HepG2 (cell line): ENCODE measurements around the gene H1-8. TPM values are rescaled to one million over a fixed set of nuclear protein-coding genes. Genes with fewer than 3 reads are reported as not detected.

Experiments used
- CTCF ChIP-seq: sonication (generic); formaldehyde crosslinking; IDR thresholded peaks from 2 replicates; pipeline ENCODE4 v1.5.0; 2020; ENCODE audit warnings: mild to moderate bottlenecking, missing genetic modification reagents, moderate library complexity
- HMGA1 ChIP-seq: sonication (generic); formaldehyde crosslinking; conservative IDR thresholded peaks from 2 replicates; pipeline ENCODE4 v1.4.0; 2020; ENCODE audit warnings: missing genetic modification reagents
- NFAT5 ChIP-seq: sonication (generic); formaldehyde crosslinking; IDR thresholded peaks from 2 replicates; pipeline ENCODE4 v1.4.0; 2020; ENCODE audit warnings: missing genetic modification reagents
- SAP130 ChIP-seq: IDR thresholded peaks from 2 replicates; pipeline ENCODE4 v1.6.1; 2016; ENCODE audit warnings: low read depth
- THYN1 ChIP-seq: sonication (generic); formaldehyde crosslinking; IDR thresholded peaks from 2 replicates; pipeline ENCODE4 v1.8.1; 2023; ENCODE audit warnings: low read depth, mild to moderate bottlenecking, moderate library complexity, missing genetic modification reagents, borderline replicate concordance
- YY1 ChIP-seq: IDR thresholded peaks from 2 replicates; pipeline ENCODE4 v1.6.1; 2011; ENCODE audit warnings: low read length, low read depth, moderate library complexity, mild to moderate bottlenecking; ENCODE audit not compliant: insufficient read depth, insufficient replicate concordance
- ZBTB8A ChIP-seq: sonication (generic); formaldehyde crosslinking; IDR thresholded peaks from 2 replicates; pipeline ENCODE4 v1.4.0; 2020; ENCODE audit warnings: mild to moderate bottlenecking, low read depth, missing genetic modification reagents, borderline replicate concordance
- ZNF180 ChIP-seq: sonication (generic); formaldehyde crosslinking; IDR thresholded peaks from 2 replicates; pipeline ENCODE4 v1.4.0; 2020; ENCODE audit warnings: low read depth, missing genetic modification reagents, borderline replicate concordance
- ZNF263 ChIP-seq: sonication (generic); formaldehyde crosslinking; IDR thresholded peaks from 2 replicates; pipeline ENCODE4 v1.4.0; 2020; ENCODE audit warnings: missing genetic modification reagents
- ZNF264 ChIP-seq: sonication (generic); formaldehyde crosslinking; IDR thresholded peaks from 2 replicates; pipeline ENCODE4 v1.4.0; 2020; ENCODE audit warnings: missing genetic modification reagents
- ZNF343 ChIP-seq: sonication (generic); formaldehyde crosslinking; IDR thresholded peaks from 2 replicates; pipeline ENCODE4 v1.4.0; 2020; ENCODE audit warnings: mild to moderate bottlenecking, missing genetic modification reagents
- ZNF644 ChIP-seq: IDR thresholded peaks from 2 replicates; pipeline ENCODE4 v1.6.1; 2016; ENCODE audit warnings: low read depth
- ZNF703 ChIP-seq: sonication (generic); formaldehyde crosslinking; IDR thresholded peaks from 2 replicates; pipeline ENCODE4 v1.5.1; 2020; ENCODE audit warnings: missing genetic modification reagents, mild to moderate bottlenecking, moderate library complexity, borderline replicate concordance
- ZNF746 ChIP-seq: sonication (generic); formaldehyde crosslinking; IDR thresholded peaks from 2 replicates; pipeline ENCODE4 v1.8.0; 2022; ENCODE audit warnings: mild to moderate bottlenecking, missing genetic modification reagents
- ZUFSP ChIP-seq: sonication (generic); formaldehyde crosslinking; IDR thresholded peaks from 2 replicates; pipeline ENCODE4 v1.9.0; 2021; ENCODE audit warnings: missing genetic modification reagents, mild to moderate bottlenecking, borderline replicate concordance
- polyA plus RNA-seq, 8 experiments: library from polyadenylated mRNA; depleted of rRNA in 3 of 8; stranded (reverse) in 7 of 8; unstranded in 1 of 8; fragments of >200 nt; fragmentation: Illumina TruSeq in 4 of 8; extraction: Trizol in 4 of 8; gene quantifications; 2 replicates each; pipeline versions ENCODE4 v1.2.1 to v1.2.3, GENCODE V29; 2011 to 2016; ENCODE audit warnings: low read depth in 4 of 8, missing spikeins in 1 of 8, mixed read lengths in 1 of 8; ENCODE audit not compliant: insufficient read depth in 1 of 8
- total RNA-seq, 5 experiments: library from RNA; depleted of rRNA; stranded (reverse); fragments of >200 nt; fragmentation: Illumina TruSeq; extraction: Trizol; gene quantifications; 2 replicates each; pipeline ENCODE4 v1.2.3, GENCODE V29; 2016; ENCODE audit warnings: low read depth in 1 of 5
- TF ChIP-seq, protein P1 (sequence below): sonication (generic); formaldehyde crosslinking; IDR thresholded peaks from 2 replicates; pipeline ENCODE4 v1.5.0; 2020; ENCODE audit warnings: missing genetic modification reagents
- TF ChIP-seq, protein P2 (sequence below): IDR thresholded peaks from 2 replicates; pipeline ENCODE4 v1.6.1; 2012; ENCODE audit warnings: inconsistent platforms

Gene H1-8
- total and polyA plus RNA-seq, 2 of the 13 experiments (the other 11 are each of a cell fraction or from before 2014, with no cell fraction given) = 0.08 TPM; not detected in 1

GRCh38 chr3:129596194-129597086 is 53.5 kb downstream of the H1-8 start (continued):
- TF ChIP-seq, protein P1, sequence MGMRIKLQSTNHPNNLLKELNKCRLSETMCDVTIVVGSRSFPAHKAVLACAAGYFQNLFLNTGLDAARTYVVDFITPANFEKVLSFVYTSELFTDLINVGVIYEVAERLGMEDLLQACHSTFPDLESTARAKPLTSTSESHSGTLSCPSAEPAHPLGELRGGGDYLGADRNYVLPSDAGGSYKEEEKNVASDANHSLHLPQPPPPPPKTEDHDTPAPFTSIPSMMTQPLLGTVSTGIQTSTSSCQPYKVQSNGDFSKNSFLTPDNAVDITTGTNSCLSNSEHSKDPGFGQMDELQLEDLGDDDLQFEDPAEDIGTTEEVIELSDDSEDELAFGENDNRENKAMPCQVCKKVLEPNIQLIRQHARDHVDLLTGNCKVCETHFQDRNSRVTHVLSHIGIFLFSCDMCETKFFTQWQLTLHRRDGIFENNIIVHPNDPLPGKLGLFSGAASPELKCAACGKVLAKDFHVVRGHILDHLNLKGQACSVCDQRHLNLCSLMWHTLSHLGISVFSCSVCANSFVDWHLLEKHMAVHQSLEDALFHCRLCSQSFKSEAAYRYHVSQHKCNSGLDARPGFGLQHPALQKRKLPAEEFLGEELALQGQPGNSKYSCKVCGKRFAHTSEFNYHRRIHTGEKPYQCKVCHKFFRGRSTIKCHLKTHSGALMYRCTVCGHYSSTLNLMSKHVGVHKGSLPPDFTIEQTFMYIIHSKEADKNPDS (CRISPR knock-in tag) = no peak
- no peak for TF ChIP-seq ZUFSP (CRISPR knock-in tag)
- peak; percentile 76 for TF ChIP-seq ZNF746
- no peak for TF ChIP-seq HMGA1
- TF ChIP-seq ZNF644 (CRISPR knock-in tag) = peak; percentile 60; the same call in 1 of the 2 replicates
- TF ChIP-seq NFAT5 (CRISPR knock-in tag) = no peak
- TF ChIP-seq, protein P2, sequence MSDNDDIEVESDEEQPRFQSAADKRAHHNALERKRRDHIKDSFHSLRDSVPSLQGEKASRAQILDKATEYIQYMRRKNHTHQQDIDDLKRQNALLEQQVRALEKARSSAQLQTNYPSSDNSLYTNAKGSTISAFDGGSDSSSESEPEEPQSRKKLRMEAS = peak; percentile 61
- TF ChIP-seq ZNF703 = no peak
- peak; percentile 56; the same call in 1 of the 2 replicates for TF ChIP-seq ZNF343 (CRISPR knock-in tag)
- no peak for TF ChIP-seq THYN1 (CRISPR knock-in tag)
- peak; percentile 89 for TF ChIP-seq SAP130
- TF ChIP-seq ZBTB8A (CRISPR knock-in tag) = no peak; the same call in 1 of the 2 replicates
- TF ChIP-seq ZNF264 = no peak
- TF ChIP-seq YY1 = peak; percentile 80
- TF ChIP-seq ZNF180 (CRISPR knock-in tag) = no peak
- TF ChIP-seq CTCF (CRISPR knock-in tag) = 0 out of 2 replicates have a peak, but pooled peaks have one; percentile 5
- TF ChIP-seq ZNF263 = peak; percentile 72
